Neural crest cell (in vitro differentiated cells): Measurements from ENCODE around the gene SH2D3C. TPM values are rescaled to one million over a fixed set of nuclear protein-coding genes. Genes with fewer than 3 reads are reported as not detected.
A peak's percentile ranks its signal among the peaks of the same experiment; 100 is the strongest.

Experiments used
- DNase-seq: peaks from one replicate; pipeline ENCODE4 v3.0.0; 2021; ENCODE audit warnings: low read depth, mixed read lengths, low spot score
- H3K27ac Mint-ChIP-seq: one replicate; pipeline ENCODE4 v1.8.0; 2021; ENCODE audit warnings: mild to moderate bottlenecking, mixed read lengths; ENCODE audit not compliant: unreplicated experiment
- H3K27me3 Mint-ChIP-seq: 2 replicates; pipeline ENCODE4 v1.8.0; 2021; ENCODE audit warnings: low read depth, mild to moderate bottlenecking, mixed read lengths
- H3K36me3 Mint-ChIP-seq: 2 replicates; pipeline ENCODE4 v1.8.0; 2021; ENCODE audit warnings: low read depth, mild to moderate bottlenecking, mixed read lengths
- H3K4me1 Mint-ChIP-seq: 2 replicates; pipeline ENCODE4 v1.8.0; 2021; ENCODE audit warnings: mixed read lengths
- H3K4me3 Mint-ChIP-seq: one replicate; pipeline ENCODE4 v1.8.0; 2021; ENCODE audit warnings: mild to moderate bottlenecking, mixed read lengths
- H3K9me3 Mint-ChIP-seq: 2 replicates; pipeline ENCODE4 v1.8.0; 2021; ENCODE audit warnings: mixed read lengths
- total RNA-seq: library from RNA; stranded (reverse); gene quantifications from 2 replicates; pipeline ENCODE4 v1.2.1, GENCODE V29; 2021
- TF ChIP-seq, protein P1 (sequence below): fragments of 200-600 bp; sonication (generic); conservative IDR thresholded peaks from 2 replicates; pipeline ENCODE4 v1.5.0; 2021; ENCODE audit warnings: antibody characterized with exemption, mild to moderate bottlenecking

The SH2D3C gene
- total RNA-seq, 1 donor from 2014 or later, result 7.2 TPM

DNA sequence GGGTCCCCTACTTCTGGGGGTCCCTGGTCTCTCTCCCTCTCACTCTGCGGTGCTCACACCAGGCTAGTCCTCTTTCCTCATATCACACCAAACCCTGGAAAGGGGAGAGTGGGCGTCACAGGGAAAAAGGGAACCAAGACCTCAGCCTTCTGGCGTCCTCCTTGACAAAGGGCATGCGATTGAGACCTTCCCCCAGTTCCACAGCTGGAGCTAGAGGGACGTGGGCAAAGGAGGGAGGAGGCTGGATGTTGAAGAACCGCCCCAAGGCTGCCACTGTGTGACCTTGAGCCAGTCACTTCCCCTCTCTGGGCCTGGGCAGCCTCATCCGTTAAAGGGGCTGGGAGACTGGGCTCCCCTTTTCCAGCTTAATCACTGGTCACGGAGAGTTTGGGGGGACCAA lies 24.8 kb downstream of the SH2D3C start:
- Mint-ChIP-seq H3K4me1 (no peaks in the 10 kb centered on the region), H3K9me3 (no peaks in the 10 kb centered on the region), H3K27me3 (peaks cover 57% of the 10 kb centered on the region), H3K4me3 (no peak overlapping the region), H3K36me3 (no peaks in the 10 kb centered on the region), H3K27ac (no peak overlapping the region)
- no peak for DNase-seq
- TF ChIP-seq, protein P1, sequence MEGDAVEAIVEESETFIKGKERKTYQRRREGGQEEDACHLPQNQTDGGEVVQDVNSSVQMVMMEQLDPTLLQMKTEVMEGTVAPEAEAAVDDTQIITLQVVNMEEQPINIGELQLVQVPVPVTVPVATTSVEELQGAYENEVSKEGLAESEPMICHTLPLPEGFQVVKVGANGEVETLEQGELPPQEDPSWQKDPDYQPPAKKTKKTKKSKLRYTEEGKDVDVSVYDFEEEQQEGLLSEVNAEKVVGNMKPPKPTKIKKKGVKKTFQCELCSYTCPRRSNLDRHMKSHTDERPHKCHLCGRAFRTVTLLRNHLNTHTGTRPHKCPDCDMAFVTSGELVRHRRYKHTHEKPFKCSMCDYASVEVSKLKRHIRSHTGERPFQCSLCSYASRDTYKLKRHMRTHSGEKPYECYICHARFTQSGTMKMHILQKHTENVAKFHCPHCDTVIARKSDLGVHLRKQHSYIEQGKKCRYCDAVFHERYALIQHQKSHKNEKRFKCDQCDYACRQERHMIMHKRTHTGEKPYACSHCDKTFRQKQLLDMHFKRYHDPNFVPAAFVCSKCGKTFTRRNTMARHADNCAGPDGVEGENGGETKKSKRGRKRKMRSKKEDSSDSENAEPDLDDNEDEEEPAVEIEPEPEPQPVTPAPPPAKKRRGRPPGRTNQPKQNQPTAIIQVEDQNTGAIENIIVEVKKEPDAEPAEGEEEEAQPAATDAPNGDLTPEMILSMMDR, result no peak

DNA sequence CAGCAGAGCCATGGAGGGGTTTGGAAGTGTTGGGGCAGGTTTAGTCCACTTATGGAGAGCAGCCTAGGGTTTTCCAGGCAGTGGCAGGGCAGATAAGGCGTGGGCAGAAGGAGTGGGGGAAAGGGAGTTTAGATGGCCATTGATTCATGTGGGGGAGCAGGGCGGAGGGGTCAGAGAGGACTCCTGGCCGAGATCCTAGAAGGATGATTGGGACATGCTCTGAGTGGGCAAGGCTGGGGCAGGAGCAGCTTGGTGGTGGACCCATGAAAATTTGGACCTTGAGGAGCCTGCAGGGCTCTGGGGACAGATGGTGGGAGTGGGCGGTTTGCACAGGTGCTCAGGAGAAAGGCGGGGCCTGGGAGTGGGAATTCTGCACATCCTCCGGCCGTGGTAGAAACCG lies 25.3 kb downstream of the SH2D3C start:
- Mint-ChIP-seq H3K4me1 (no peaks in the 10 kb centered on the region), H3K36me3 (no peaks in the 10 kb centered on the region), H3K27ac (no peak overlapping the region), H3K4me3 (peak overlapping the region; percentile 22), H3K9me3 (no peaks in the 10 kb centered on the region), H3K27me3 (peaks cover 55% of the 10 kb centered on the region)
- TF ChIP-seq, protein P1, result no peak
- DNase-seq, result no peak

DNA sequence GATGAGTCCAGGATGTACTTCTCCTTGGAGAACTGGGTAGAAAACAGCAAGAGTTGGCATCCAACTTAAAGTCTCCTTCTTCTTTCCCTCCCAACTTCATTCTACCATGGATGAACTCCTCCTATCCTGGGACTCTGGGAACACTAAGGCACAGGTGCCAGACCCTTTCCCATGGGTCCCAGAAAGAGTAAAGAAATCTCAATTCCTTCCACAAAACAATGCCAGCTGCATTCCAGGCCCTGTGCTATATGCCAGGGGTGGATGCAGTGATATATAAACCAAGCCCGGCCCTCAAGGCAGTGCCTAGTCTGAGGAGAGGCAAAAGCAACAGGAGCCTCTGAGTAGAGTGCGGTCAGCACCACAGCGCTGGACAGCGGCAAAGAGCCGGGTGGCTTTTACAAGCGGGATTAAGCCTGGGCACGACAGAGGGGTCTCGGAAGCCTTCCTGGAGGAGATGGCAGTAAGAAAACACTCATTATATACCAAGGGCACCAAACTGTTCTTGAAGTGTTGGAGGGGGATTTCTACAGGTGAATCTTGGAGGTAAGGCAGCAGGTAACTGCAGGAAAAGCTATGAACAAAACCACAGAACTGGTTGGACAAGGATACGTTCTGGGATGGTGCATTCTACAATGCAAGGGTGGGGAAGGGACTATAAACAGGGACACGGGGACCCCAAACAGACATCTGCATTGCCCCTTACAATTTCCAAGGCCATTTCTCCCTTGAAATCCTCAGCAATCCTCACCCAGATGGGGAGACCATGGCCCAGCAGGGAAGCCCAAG lies 27.0 kb downstream of the SH2D3C start:
- Mint-ChIP-seq H3K27me3 (peaks cover 51% of the 10 kb centered on the region), H3K36me3 (no peaks in the 10 kb centered on the region), H3K27ac (no peak overlapping the region), H3K4me1 (no peaks in the 10 kb centered on the region), H3K9me3 (no peaks in the 10 kb centered on the region), H3K4me3 (peak overlapping the region; percentile 60)
- TF ChIP-seq, protein P1, result no peak
- DNase-seq, result peak; percentile 55

DNA sequence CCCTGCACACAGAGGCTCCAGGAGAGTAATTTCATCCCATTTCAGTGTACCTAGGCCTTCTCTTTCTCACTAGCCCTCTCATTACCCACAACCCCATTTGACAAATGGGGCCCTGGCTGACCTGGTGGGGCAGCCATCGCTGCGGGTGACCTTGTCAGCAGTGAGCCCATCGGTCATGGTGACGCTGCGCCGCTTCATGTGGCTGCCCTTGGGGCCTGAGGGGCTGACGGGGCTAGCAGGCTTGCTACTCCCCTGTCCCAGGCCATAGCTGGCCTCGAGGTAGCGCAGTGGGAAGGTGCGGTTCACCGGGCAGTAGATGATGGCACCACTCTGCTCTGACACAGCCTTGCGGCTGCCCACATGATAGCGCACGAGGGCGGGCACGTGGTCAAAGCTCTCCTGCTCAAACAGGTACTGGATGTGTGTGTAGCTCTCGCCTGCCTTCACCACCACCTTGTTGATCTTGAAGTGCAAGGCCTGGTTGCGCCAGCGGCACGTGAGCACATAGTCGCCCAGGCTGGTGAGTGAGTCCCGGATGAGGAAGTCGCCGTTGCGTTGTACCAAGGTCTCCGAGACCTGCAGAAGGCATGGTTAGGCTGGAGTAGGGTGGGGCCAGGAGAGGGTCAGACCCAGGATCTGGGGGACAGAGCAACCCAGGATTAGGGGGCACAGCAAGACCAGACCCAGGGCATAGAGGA lies 29.2 kb downstream of the SH2D3C start:
- H3K36me3 Mint-ChIP-seq, result no peaks in the 10 kb centered on the region
- H3K27ac Mint-ChIP-seq, result no peak overlapping the region
- TF ChIP-seq, protein P1, result no peak
- H3K4me1 Mint-ChIP-seq, result no peaks in the 10 kb centered on the region
- no peaks in the 10 kb centered on the region for H3K9me3 Mint-ChIP-seq
- H3K27me3 Mint-ChIP-seq, result peaks cover 37% of the 10 kb centered on the region
- no peak for DNase-seq
- H3K4me3 Mint-ChIP-seq, result no peak overlapping the region

DNA sequence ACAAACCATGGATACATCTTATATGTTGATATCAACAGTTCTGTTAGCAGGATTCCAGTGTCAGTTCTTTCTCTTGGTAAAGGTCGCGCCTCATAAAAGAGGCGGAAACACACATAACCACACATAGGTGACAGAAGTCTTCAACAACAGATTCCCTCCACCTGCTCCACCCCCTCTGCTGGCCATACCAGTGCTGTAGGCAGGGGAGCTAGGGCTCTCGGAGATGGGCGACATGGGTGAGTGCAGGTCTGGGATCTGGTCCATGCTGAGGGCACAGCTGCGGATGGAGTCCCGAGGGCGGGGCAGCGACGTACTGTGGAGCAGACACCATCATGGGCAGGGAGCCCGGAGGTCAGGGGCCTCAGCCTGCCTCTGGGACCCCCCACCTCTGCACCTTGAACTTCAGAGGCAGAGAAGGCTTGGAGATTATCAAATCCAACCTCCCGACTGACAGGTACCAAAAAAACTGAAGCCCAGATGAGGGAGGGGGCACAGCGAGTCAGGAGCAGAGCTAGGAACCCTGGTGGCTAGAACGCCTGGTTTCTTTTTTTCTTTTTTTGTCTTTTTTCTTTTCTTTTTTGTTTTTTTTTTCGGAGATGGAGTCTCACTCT lies 31.4 kb downstream of the SH2D3C start:
- H3K9me3 Mint-ChIP-seq, result no peaks in the 10 kb centered on the region
- H3K27ac Mint-ChIP-seq, result no peak overlapping the region
- no peaks in the 10 kb centered on the region for H3K36me3 Mint-ChIP-seq
- TF ChIP-seq, protein P1, result no peak
- H3K4me3 Mint-ChIP-seq, result no peak overlapping the region
- H3K27me3 Mint-ChIP-seq, result peaks cover 17% of the 10 kb centered on the region
- DNase-seq, result no peak
- peaks cover 10% of the 10 kb centered on the region for H3K4me1 Mint-ChIP-seq
